Measurements from ENCODE around the gene LTC4S.

Gene LTC4S

GRCh38 chr5:179755022-179755421 is 38.8 kb upstream of the LTC4S start:
- TF ChIP-seq ARNTL (CRISPR knock-in tag; IDR thresholded peaks at IDR 0.05; ENCODE audit: borderline replicate concordance, low read depth): no peak
- no peak for TF ChIP-seq POU6F1 (CRISPR knock-in tag; IDR thresholded peaks at IDR 0.05; ENCODE audit: borderline replicate concordance, low read depth)
- no peak for TF ChIP-seq CSRNP3 (CRISPR knock-in tag; IDR thresholded peaks at IDR 0.05)
- TF ChIP-seq ISL1 (CRISPR knock-in tag; IDR thresholded peaks at IDR 0.05): peak; percentile 19; the same call in 1 of the 2 replicates
- ATAC-seq: no peak; the same call in 2 of the 3 replicates

DNA sequence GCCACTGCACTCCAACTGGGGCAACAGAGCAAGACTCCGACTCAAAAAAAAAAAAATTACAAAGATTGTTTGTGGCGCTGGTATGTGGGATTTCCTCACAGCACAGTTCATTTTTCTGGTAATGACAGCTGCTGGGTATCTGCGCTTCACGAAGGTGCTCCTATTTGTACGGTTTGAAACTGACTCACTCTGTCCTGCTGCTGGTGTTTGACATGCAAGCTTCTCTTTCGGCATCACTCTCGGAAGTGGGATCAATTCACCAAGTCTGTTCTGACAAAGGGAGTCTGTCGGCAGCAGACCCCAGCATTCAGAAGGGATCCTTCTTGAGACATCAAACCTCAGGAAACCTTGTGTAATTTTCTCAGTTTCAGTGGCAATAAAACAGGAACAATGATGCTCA is 34.8 kb upstream of the LTC4S start:
- TF ChIP-seq ARNTL (CRISPR knock-in tag; IDR thresholded peaks at IDR 0.05; ENCODE audit: borderline replicate concordance, low read depth) (no peak), CSDC2 (CRISPR knock-in tag; IDR thresholded peaks at IDR 0.05) (no peak), ESRRG (CRISPR knock-in tag; IDR thresholded peaks at IDR 0.05) (no peak), RARB (CRISPR knock-in tag; IDR thresholded peaks at IDR 0.05) (no peak), ZNF8 (CRISPR knock-in tag; IDR thresholded peaks at IDR 0.05) (no peak), GLIS3 (CRISPR knock-in tag; IDR thresholded peaks at IDR 0.05) (no peak), BACH2 (CRISPR knock-in tag; IDR thresholded peaks at IDR 0.05; ENCODE audit: borderline replicate concordance) (no peak), TSHZ2 (CRISPR knock-in tag; IDR thresholded peaks at IDR 0.05) (no peak), ISL1 (CRISPR knock-in tag; IDR thresholded peaks at IDR 0.05) (no peak), SNAI2 (CRISPR knock-in tag; IDR thresholded peaks at IDR 0.05) (no peak), ZNF565 (CRISPR knock-in tag; conservative IDR thresholded peaks at IDR 0.05; ENCODE audit: low read depth) (no peak), PPARA (CRISPR knock-in tag; IDR thresholded peaks at IDR 0.05; ENCODE audit: borderline replicate concordance) (no peak), ZFP3 (CRISPR knock-in tag; IDR thresholded peaks at IDR 0.05) (no peak), CSRNP3 (CRISPR knock-in tag; IDR thresholded peaks at IDR 0.05) (no peak), ZC3H10 (CRISPR knock-in tag; IDR thresholded peaks at IDR 0.05) (no peak), POU6F1 (CRISPR knock-in tag; IDR thresholded peaks at IDR 0.05; ENCODE audit: borderline replicate concordance, low read depth) (no peak), ZFP30 (CRISPR knock-in tag; IDR thresholded peaks at IDR 0.05) (no peak), ZNF70 (CRISPR knock-in tag; IDR thresholded peaks at IDR 0.05) (no peak)
- TF ChIP-seq, protein P1, sequence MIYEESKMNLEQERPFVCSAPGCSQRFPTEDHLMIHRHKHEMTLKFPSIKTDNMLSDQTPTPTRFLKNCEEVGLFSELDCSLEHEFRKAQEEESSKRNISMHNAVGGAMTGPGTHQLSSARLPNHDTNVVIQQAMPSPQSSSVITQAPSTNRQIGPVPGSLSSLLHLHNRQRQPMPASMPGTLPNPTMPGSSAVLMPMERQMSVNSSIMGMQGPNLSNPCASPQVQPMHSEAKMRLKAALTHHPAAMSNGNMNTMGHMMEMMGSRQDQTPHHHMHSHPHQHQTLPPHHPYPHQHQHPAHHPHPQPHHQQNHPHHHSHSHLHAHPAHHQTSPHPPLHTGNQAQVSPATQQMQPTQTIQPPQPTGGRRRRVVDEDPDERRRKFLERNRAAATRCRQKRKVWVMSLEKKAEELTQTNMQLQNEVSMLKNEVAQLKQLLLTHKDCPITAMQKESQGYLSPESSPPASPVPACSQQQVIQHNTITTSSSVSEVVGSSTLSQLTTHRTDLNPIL (CRISPR knock-in tag; IDR thresholded peaks at IDR 0.05; ENCODE audit: low read depth): no peak

More for the DNA sequence above, 34.8 kb upstream of the LTC4S start:
- ATAC-seq: no peak

Measured in SK-N-SH treated with all-trans-retinoic acid at 6 μM for 48 hours (cell line).